ENCODE results near the gene C5orf63. TPM values are rescaled to one million over a fixed set of nuclear protein-coding genes. Genes with fewer than 3 reads are reported as not detected.

The C5orf63 gene
- total and polyA plus RNA-seq, 2 donors (not counting 3 experiments of a cell fraction or from before 2014, with no cell fraction given) = 1.4 to 5.3 TPM

DNA sequence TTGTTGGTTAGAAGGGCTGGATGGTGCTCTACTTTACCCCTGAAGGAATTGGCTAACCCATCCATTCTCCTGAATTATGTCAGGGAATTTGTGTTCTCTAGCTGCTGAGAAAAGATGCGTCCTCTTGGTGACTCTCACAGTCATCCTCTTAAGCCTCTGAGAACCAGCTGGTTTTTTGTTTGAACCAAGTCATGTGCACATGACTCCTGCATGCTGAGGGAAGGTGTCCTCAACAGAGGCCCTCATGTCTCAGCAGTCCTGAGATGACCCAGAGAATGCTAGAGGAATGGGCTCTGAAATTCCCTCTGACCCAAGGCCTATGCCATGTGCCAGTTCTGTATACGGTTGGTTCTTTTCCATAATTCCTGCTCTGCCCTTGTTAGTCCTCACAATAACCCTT lies 10.4 kb upstream of the C5orf63 start:
- Histone ChIP-seq H3K79me2 (ENCODE audit: control insufficient read depth, insufficient read depth, low read length) (no peaks in the 10 kb centered on the region), H3K27me3 (ENCODE audit: control insufficient read depth in 2 of 2, insufficient read depth in 2 of 2, low read length in 2 of 2) (peaks cover 0 to 5% of the 10 kb centered on the region in 2 experiments), H3K27ac (ENCODE audit: insufficient read depth, low read depth, low read length) (no peak overlapping the region), H3K4me3 (replicated peaks in 1 of 3; ENCODE audit: insufficient read depth in 1 of 3, low read depth in 1 of 3, low read length in 3 of 3) (no peak overlapping the region), H3K36me3 (ENCODE audit: control insufficient read depth in 2 of 2, extremely low read depth in 1 of 2, insufficient read depth in 2 of 2, low read length in 2 of 2) (no peaks in the 10 kb centered on the region), H3K9me3 (replicated peaks; ENCODE audit: control insufficient read depth, insufficient read depth, low read length) (no peaks in the 10 kb centered on the region), H3K4me1 (ENCODE audit: control insufficient read depth, extremely low read depth, insufficient read depth, low read length) (no peaks in the 10 kb centered on the region), H4K20me1 (replicated peaks; ENCODE audit: control insufficient read depth, extremely low read depth, insufficient read depth, low read length) (no peaks in the 10 kb centered on the region), H2AFZ (ENCODE audit: low read depth, low read length) (no peak overlapping the region), H3K9me1 (replicated peaks; ENCODE audit: control insufficient read depth, extremely low read depth, insufficient read depth, low read length) (no peaks in the 10 kb centered on the region), H3K9ac (replicated peaks; ENCODE audit: extremely low read depth, insufficient read depth, low read length) (no peak overlapping the region), H3K4me2 (ENCODE audit: insufficient read depth, low read length) (no peak overlapping the region)
- no peak for FAIRE-seq
- intact Hi-C loops (cut with micrococcal nuclease) (no loop called here), dilution Hi-C loops (cut with MboI; ENCODE audit: extremely low pct_ligation_motif_present, low sequenced_read_pairs) (no loop called here)
- no peak for DNase-seq (ENCODE audit: low read depth, low spot score)
- no TSS peak for BruUV-seq (replicated peaks)
- ChIA-PET CTCF (no interaction called here), POLR2A (no interaction called here)
- no peak for TF ChIP-seq JUN (IDR thresholded peaks at IDR 0.05; ENCODE audit: borderline replicate concordance, insufficient read depth, insufficient read length, low read depth)
- TF ChIP-seq, protein P1, sequence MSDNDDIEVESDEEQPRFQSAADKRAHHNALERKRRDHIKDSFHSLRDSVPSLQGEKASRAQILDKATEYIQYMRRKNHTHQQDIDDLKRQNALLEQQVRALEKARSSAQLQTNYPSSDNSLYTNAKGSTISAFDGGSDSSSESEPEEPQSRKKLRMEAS (IDR thresholded peaks at IDR 0.05; ENCODE audit: insufficient read depth, insufficient read length) = no peak

DNA sequence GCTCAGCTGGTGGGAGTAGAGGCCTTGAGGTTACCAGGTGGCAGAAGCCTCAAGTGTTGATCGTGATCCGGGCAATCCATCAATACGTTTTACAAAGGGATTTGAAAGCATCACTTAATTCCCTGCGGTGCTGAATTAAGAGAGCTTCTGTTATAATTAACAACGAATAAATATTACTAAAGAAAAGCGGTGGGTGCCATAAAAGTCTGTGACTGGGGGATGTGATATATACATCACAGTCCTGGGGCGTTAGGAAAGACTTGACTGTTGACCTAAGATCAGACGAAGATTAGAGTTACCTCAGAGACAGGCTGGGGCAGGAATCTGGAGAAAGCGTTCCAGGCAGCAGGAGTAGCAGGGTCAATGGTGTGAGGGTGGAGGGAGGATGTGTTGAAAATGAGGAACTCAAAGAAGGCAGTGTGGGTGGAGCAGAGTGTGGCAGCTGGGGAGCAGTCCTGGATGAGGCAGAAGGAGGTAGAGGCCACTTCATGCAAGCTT lies 6.7 kb upstream of the C5orf63 start:
- H4K20me1 ChIP-seq (replicated peaks; ENCODE audit: control insufficient read depth, extremely low read depth, insufficient read depth, low read length) = no peaks in the 10 kb centered on the region
- FAIRE-seq (no peak), DNase-seq (ENCODE audit: low read depth, low spot score) (no peak)
- H3K4me1 ChIP-seq (ENCODE audit: control insufficient read depth, extremely low read depth, insufficient read depth, low read length) = peaks cover 23% of the 10 kb centered on the region
- H3K9ac ChIP-seq (replicated peaks; ENCODE audit: extremely low read depth, insufficient read depth, low read length) = no peak overlapping the region
- no peak overlapping the region for H2AFZ ChIP-seq (ENCODE audit: low read depth, low read length)
- H3K27me3 ChIP-seq (ENCODE audit: control insufficient read depth in 2 of 2, insufficient read depth in 2 of 2, low read length in 2 of 2) = peaks cover 0 to 3% of the 10 kb centered on the region in 2 experiments
- H3K9me3 ChIP-seq (replicated peaks; ENCODE audit: control insufficient read depth, insufficient read depth, low read length) = no peaks in the 10 kb centered on the region
- POLR2A ChIA-PET = no interaction called here
- H3K36me3 ChIP-seq (ENCODE audit: control insufficient read depth in 2 of 2, extremely low read depth in 1 of 2, insufficient read depth in 2 of 2, low read length in 2 of 2) = no peaks in the 10 kb centered on the region
- intact Hi-C loops (cut with micrococcal nuclease) = no loop called here
- CTCF ChIA-PET = no interaction called here
- H3K27ac ChIP-seq (ENCODE audit: insufficient read depth, low read depth, low read length) = no peak overlapping the region
- dilution Hi-C loops (cut with MboI; ENCODE audit: extremely low pct_ligation_motif_present, low sequenced_read_pairs) = no loop called here
- no peaks in the 10 kb centered on the region for H3K79me2 ChIP-seq (ENCODE audit: control insufficient read depth, insufficient read depth, low read length)
- H3K9me1 ChIP-seq (replicated peaks; ENCODE audit: control insufficient read depth, extremely low read depth, insufficient read depth, low read length) = no peaks in the 10 kb centered on the region
- no TSS peak for BruUV-seq (replicated peaks)
- no peak overlapping the region for H3K4me2 ChIP-seq (ENCODE audit: insufficient read depth, low read length)
- H3K4me3 ChIP-seq (replicated peaks in 1 of 3; ENCODE audit: insufficient read depth in 1 of 3, low read depth in 1 of 3, low read length in 3 of 3) = no peak overlapping the region
- TF ChIP-seq POLR2AphosphoS5 (IDR thresholded peaks at IDR 0.05; ENCODE audit: insufficient read depth, low read depth, low read length) (no peak), MYC (IDR thresholded peaks at IDR 0.05; ENCODE audit: low read depth, low read length) (no peak), FOS (IDR thresholded peaks at IDR 0.05; ENCODE audit: borderline replicate concordance, insufficient read depth, low read length) (no peak), EZH2 (IDR thresholded peaks at IDR 0.05; ENCODE audit: borderline replicate concordance, low read depth, low read length, severe bottlenecking) (no peak), POLR2A (IDR thresholded peaks at IDR 0.05; ENCODE audit: low read depth, low read length) (no peak), JUN (IDR thresholded peaks at IDR 0.05; ENCODE audit: borderline replicate concordance, insufficient read depth, insufficient read length, low read depth) (no peak), GATA2 (IDR thresholded peaks at IDR 0.05; ENCODE audit: insufficient read depth, insufficient read length, low read depth, low read length) (no peak)
- TF ChIP-seq, protein P2, sequence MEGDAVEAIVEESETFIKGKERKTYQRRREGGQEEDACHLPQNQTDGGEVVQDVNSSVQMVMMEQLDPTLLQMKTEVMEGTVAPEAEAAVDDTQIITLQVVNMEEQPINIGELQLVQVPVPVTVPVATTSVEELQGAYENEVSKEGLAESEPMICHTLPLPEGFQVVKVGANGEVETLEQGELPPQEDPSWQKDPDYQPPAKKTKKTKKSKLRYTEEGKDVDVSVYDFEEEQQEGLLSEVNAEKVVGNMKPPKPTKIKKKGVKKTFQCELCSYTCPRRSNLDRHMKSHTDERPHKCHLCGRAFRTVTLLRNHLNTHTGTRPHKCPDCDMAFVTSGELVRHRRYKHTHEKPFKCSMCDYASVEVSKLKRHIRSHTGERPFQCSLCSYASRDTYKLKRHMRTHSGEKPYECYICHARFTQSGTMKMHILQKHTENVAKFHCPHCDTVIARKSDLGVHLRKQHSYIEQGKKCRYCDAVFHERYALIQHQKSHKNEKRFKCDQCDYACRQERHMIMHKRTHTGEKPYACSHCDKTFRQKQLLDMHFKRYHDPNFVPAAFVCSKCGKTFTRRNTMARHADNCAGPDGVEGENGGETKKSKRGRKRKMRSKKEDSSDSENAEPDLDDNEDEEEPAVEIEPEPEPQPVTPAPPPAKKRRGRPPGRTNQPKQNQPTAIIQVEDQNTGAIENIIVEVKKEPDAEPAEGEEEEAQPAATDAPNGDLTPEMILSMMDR (IDR thresholded peaks at IDR 0.05; ENCODE audit: extremely low read depth in 1 of 2, insufficient read depth in 1 of 2, low read depth in 1 of 2, low read length in 2 of 2) = no peak
- TF ChIP-seq, protein P1 (IDR thresholded peaks at IDR 0.05; ENCODE audit: insufficient read depth, insufficient read length) = no peak
